ENCODE measurements around the gene GVQW3. TPM values are rescaled to one million over a fixed set of nuclear protein-coding genes. Genes with fewer than 3 reads are reported as not detected.

The GVQW3 gene
- total and polyA plus RNA-seq, 2 of the 13 experiments (the other 11 are each of a cell fraction or from before 2014, with no cell fraction given): 5.0 to 5.6 TPM

DNA sequence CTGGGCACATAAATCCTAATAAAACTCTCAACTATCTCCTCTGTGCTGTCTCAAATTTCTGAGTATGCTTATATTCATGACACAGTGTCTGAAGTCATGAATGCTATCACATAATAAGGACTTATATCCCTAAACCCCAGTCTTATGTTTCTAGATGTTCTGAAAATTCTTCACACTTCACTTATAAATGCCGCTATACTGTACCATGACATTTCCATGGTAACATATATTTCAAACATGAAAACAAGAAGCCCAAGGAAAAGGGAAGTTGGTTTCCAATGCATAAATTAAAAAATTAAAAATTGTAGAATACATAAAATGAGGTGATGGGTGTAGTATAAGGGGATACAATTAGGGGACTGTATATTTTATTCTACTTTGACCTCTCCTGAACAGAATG, 11.7 kb downstream of the GVQW3 start:
- no peak overlapping the region for H3K4me3 ChIP-seq (replicated peaks in 1 of 3; ENCODE audit: insufficient read depth in 1 of 3, low read depth in 2 of 3, low read length in 3 of 3)
- H3K4me1 ChIP-seq (ENCODE audit: insufficient read depth, low read length): peaks cover 20% of the 10 kb centered on the region
- DNase-seq (ENCODE audit: low spot score) (no peak), ATAC-seq (no peak), FAIRE-seq (no peak)
- no peak overlapping the region for H3K9ac ChIP-seq (ENCODE audit: insufficient read depth, low read depth, low read length)
- H3K27me3 ChIP-seq (ENCODE audit: control insufficient read depth in 1 of 2, insufficient read depth in 2 of 2, low read length in 2 of 2): no peaks in the 10 kb centered on the region
- H3K9me3 ChIP-seq (ENCODE audit: low read length): no peaks in the 10 kb centered on the region
- ChIA-PET POLR2A (no interaction called here), CTCF (ENCODE audit: low intra/inter-chr PET ratio, low total read pairs) (no interaction called here)
- in situ Hi-C loops (cut with HindIII; ENCODE audit: extremely low pct_ligation_motif_present, low pct_unique_long_range_greater_than_20kb) (no loop called here), intact Hi-C loops (cut with micrococcal nuclease; ENCODE audit: unreplicated experiment) (no loop called here)
- no TSS peak for BruUV-seq (replicated peaks)
- H3K36me3 ChIP-seq (replicated peaks in 1 of 2; ENCODE audit: control insufficient read depth in 1 of 2, insufficient read depth in 2 of 2, low read length in 2 of 2): no peaks in the 10 kb centered on the region
- WGBS (ENCODE audit: low lambda C conversion rate): 100% methylated on average over 1 of the region's 1 CpG
- H3K79me2 ChIP-seq (ENCODE audit: insufficient read depth, low read length): no peaks in the 10 kb centered on the region
- no peaks in the 10 kb centered on the region for H4K20me1 ChIP-seq (ENCODE audit: insufficient read depth, low read length)
- no peak overlapping the region for H2AFZ ChIP-seq (ENCODE audit: low read length)
- no peak overlapping the region for H3K27ac ChIP-seq (ENCODE audit: extremely low read length, insufficient read depth, low read length)
- H3K4me2 ChIP-seq (ENCODE audit: low read depth, low read length): no peak overlapping the region
- no peak for TF ChIP-seq ZNF768 (CRISPR knock-in tag; IDR thresholded peaks at IDR 0.05)
- no peak for TF ChIP-seq ZNF430 (CRISPR knock-in tag; IDR thresholded peaks at IDR 0.05)
- TF ChIP-seq ZSCAN25 (CRISPR knock-in tag; IDR thresholded peaks at IDR 0.05): no peak
- TF ChIP-seq ZNF773 (CRISPR knock-in tag; IDR thresholded peaks at IDR 0.05; ENCODE audit: borderline replicate concordance): no peak
- TF ChIP-seq ZNF441 (CRISPR knock-in tag; IDR thresholded peaks at IDR 0.05; ENCODE audit: borderline replicate concordance): no peak
- TF ChIP-seq, protein P1, sequence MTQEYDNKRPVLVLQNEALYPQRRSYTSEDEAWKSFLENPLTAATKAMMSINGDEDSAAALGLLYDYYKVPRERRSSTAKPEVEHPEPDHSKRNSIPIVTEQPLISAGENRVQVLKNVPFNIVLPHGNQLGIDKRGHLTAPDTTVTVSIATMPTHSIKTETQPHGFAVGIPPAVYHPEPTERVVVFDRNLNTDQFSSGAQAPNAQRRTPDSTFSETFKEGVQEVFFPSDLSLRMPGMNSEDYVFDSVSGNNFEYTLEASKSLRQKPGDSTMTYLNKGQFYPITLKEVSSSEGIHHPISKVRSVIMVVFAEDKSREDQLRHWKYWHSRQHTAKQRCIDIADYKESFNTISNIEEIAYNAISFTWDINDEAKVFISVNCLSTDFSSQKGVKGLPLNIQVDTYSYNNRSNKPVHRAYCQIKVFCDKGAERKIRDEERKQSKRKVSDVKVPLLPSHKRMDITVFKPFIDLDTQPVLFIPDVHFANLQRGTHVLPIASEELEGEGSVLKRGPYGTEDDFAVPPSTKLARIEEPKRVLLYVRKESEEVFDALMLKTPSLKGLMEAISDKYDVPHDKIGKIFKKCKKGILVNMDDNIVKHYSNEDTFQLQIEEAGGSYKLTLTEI (CRISPR knock-in tag; conservative IDR thresholded peaks at IDR 0.05): no peak
- no peak for TF ChIP-seq ISX (CRISPR knock-in tag; conservative IDR thresholded peaks at IDR 0.05)
- no peak for TF ChIP-seq PHF5A (CRISPR knock-in tag; IDR thresholded peaks at IDR 0.05; ENCODE audit: low read depth, unreplicated experiment)
- TF ChIP-seq, protein P2, sequence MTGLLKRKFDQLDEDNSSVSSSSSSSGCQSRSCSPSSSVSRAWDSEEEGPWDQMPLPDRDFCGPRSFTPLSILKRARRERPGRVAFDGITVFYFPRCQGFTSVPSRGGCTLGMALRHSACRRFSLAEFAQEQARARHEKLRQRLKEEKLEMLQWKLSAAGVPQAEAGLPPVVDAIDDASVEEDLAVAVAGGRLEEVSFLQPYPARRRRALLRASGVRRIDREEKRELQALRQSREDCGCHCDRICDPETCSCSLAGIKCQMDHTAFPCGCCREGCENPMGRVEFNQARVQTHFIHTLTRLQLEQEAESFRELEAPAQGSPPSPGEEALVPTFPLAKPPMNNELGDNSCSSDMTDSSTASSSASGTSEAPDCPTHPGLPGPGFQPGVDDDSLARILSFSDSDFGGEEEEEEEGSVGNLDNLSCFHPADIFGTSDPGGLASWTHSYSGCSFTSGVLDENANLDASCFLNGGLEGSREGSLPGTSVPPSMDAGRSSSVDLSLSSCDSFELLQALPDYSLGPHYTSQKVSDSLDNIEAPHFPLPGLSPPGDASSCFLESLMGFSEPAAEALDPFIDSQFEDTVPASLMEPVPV (CRISPR knock-in tag; IDR thresholded peaks at IDR 0.05): no peak
- TF ChIP-seq ZNF703 (CRISPR knock-in tag; IDR thresholded peaks at IDR 0.05; ENCODE audit: borderline replicate concordance): no peak
- TF ChIP-seq HNRNPL (IDR thresholded peaks at IDR 0.05; ENCODE audit: low read depth, low read length): no peak
